GM18505 (cell line): ENCODE measurements around the gene LRRC52.

ENCODE experiments used
- ATAC-seq: cut with Tn5 transposase; IDR thresholded peaks from one replicate; pipeline ENCODE4 v1.9.1; 2021; ENCODE audit not compliant: unreplicated experiment
- POLR2A ChIP-seq: IDR thresholded peaks from 4 replicates; pipeline ENCODE4 v1.6.1; 2011; ENCODE audit warnings: borderline replicate concordance; ENCODE audit not compliant: insufficient read depth, insufficient read length; ENCODE audit errors: extremely low read depth

The LRRC52 gene

GRCh38 chr1:165527251-165528007, 16.4 kb upstream of the LRRC52 start:
- no peak for TF ChIP-seq POLR2A
- no peak for ATAC-seq

- TF ChIP-seq POLR2A = no peak
- no peak for ATAC-seq
These were observed 12.8 kb upstream of the LRRC52 start for GRCh38 chr1:165531021-165531420.

GRCh38 chr1:165532053-165532452, 11.7 kb upstream of the LRRC52 start:
- ATAC-seq = no peak
- no peak for TF ChIP-seq POLR2A

GRCh38 chr1:165533254-165533653, 10.5 kb upstream of the LRRC52 start:
- no peak for ATAC-seq
- no peak for TF ChIP-seq POLR2A

- ATAC-seq = no peak
- TF ChIP-seq POLR2A = no peak
These were observed 7.8 kb upstream of the LRRC52 start for GRCh38 chr1:165536016-165536415.

GRCh38 chr1:165537356-165538109, 6.3 kb upstream of the LRRC52 start:
- TF ChIP-seq POLR2A = no peak
- ATAC-seq = no peak

GRCh38 chr1:165539306-165539705, 4.5 kb upstream of the LRRC52 start:
- ATAC-seq = no peak
- no peak for TF ChIP-seq POLR2A

GRCh38 chr1:165539908-165540307, 3.9 kb upstream of the LRRC52 start:
- TF ChIP-seq POLR2A = no peak
- no peak for ATAC-seq

GRCh38 chr1:165542015-165542631, 1.7 kb upstream of the LRRC52 start:
- ATAC-seq = no peak
- TF ChIP-seq POLR2A = no peak

- ATAC-seq = no peak
- no peak for TF ChIP-seq POLR2A
These were observed 1.2 kb upstream of the LRRC52 start for GRCh38 chr1:165542647-165543046.

GRCh38 chr1:165544996-165545395, 1.2 kb downstream of the LRRC52 start:
- no peak for TF ChIP-seq POLR2A
- no peak for ATAC-seq

GRCh38 chr1:165545974-165546373, 2.2 kb downstream of the LRRC52 start:
- no peak for TF ChIP-seq POLR2A
- ATAC-seq = no peak

GRCh38 chr1:165549973-165550372, 6.2 kb downstream of the LRRC52 start:
- TF ChIP-seq POLR2A = no peak
- ATAC-seq = no peak

GRCh38 chr1:165551469-165551868, 7.7 kb downstream of the LRRC52 start:
- no peak for TF ChIP-seq POLR2A
- no peak for ATAC-seq
